K562 (cell line): Measurements from ENCODE around the gene RHBDD1. TPM values are rescaled to one million over a fixed set of nuclear protein-coding genes. Genes with fewer than 3 reads are reported as not detected.

Experiments
- ATAC-seq: fragments of 200-7000 bp; cut with Tn5 transposase; 3 replicates; pipeline ENCODE4 v1.9.1; 2020; ENCODE audit warnings: moderate library complexity
- BruUV-seq: library from RNA; stranded (reverse); fragments of 400-500 nt; replicated peaks from 2 replicates; lab custom pipeline; 2021; lab: Mats Ljungman, UMichigan
- CTCF ChIA-PET: fragments of 300-600 bp; formaldehyde crosslinking; extraction: SDS; loops from one replicate; lab custom pipeline; 2021; ENCODE audit warnings: low intra/inter-chr PET ratio; lab: Yijun Ruan, JAX
- POLR2A ChIA-PET: fragments of 300-600, 350-650 bp; sonication (Branson Sonifier 250); formaldehyde crosslinking; extraction: SDS; loops from one replicate; lab custom pipeline; 2021; ENCODE audit warnings: antibody characterized with exemption, inconsistent platforms; lab: Yijun Ruan, JAX
- DNase-seq, 4 experiments: peaks; one replicate each; pipeline versions ENCODE4 v3.0.0 to v3.0.0-alpha.2; 2011 to 2018; ENCODE audit warnings: low spot score in 3 of 4, mixed read lengths in 3 of 4; ENCODE audit errors: extremely low read depth in 1 of 4
- FAIRE-seq: peaks from 2 replicates; lab custom pipeline; 2011; peaks lifted over from hg19 to GRCh38; lab: Jason Lieb, UNC
- H2AFZ ChIP-seq: 2 replicates; pipeline ENCODE4 v1.6.0; 2011; ENCODE audit warnings: low read depth, low read length, control low read depth, inconsistent platforms
- H3K27ac ChIP-seq: fragments of 200-600 bp; 3 replicates; pipeline ENCODE4 v1.8.0; 2011; ENCODE audit warnings: low read depth, mild to moderate bottlenecking, control low read depth, inconsistent platforms, low read length, moderate library complexity, mixed read lengths; ENCODE audit errors: extremely low read depth
- H3K27me3 ChIP-seq, 2 experiments: fragments of 300-600 bp in 1 of 2; 2 replicates in 1 of 2; 3 replicates in 1 of 2; pipeline versions ENCODE4 v1.6.0 to v1.8.0; 2011; ENCODE audit warnings: inconsistent platforms in 2 of 2, low read length in 2 of 2, mild to moderate bottlenecking in 1 of 2, mixed read lengths in 1 of 2, moderate library complexity in 1 of 2; ENCODE audit not compliant: control insufficient read depth in 2 of 2, insufficient read depth in 2 of 2
- H3K36me3 ChIP-seq: fragments of 300-600 bp; 3 replicates; pipeline ENCODE4 v1.8.0; 2011; ENCODE audit warnings: mild to moderate bottlenecking, low read length, inconsistent platforms; ENCODE audit not compliant: control insufficient read depth, insufficient read depth
- H3K4me1 ChIP-seq, 2 experiments: fragments of 200-600 bp in 1 of 2; replicated peaks in 1 of 2; 2 replicates in 1 of 2; 3 replicates in 1 of 2; pipeline versions ENCODE4 v1.5.1 to v1.8.0; 2011; ENCODE audit warnings: inconsistent platforms in 2 of 2, low read length in 2 of 2, mild to moderate bottlenecking in 1 of 2, mixed read lengths in 1 of 2, moderate library complexity in 1 of 2; ENCODE audit not compliant: control insufficient read depth in 2 of 2, insufficient read depth in 2 of 2
- H3K4me2 ChIP-seq: 2 replicates; pipeline ENCODE4 v1.6.1; 2011; ENCODE audit warnings: low read length, control low read depth, inconsistent platforms, mixed read lengths; ENCODE audit not compliant: insufficient read depth
- H3K4me3 ChIP-seq: fragments of 200-600 bp; sonication (generic), shearing (Covaris generic); 2 replicates; pipeline ENCODE4 v1.5.1; 2016; ENCODE audit warnings: control low read depth, inconsistent platforms
- H3K79me2 ChIP-seq: fragments of 200-600 bp; 3 replicates; pipeline ENCODE4 v1.8.0; 2011; ENCODE audit warnings: low read length, inconsistent platforms; ENCODE audit not compliant: control insufficient read depth, insufficient read depth
- H3K9ac ChIP-seq, 2 experiments: 2 replicates each; pipeline versions ENCODE4 v1.6.0 to v1.6.1; 2011; ENCODE audit warnings: low read depth in 2 of 2, low read length in 2 of 2, control low read depth in 1 of 2, inconsistent platforms in 1 of 2, mild to moderate bottlenecking in 1 of 2, mixed read lengths in 1 of 2; ENCODE audit not compliant: insufficient read depth in 1 of 2
- H3K9me1 ChIP-seq: one replicate; pipeline ENCODE4 v1.6.0; 2011; ENCODE audit warnings: inconsistent platforms, mild to moderate bottlenecking, low read length, moderate library complexity; ENCODE audit not compliant: control insufficient read depth, insufficient read depth
- H3K9me3 ChIP-seq: replicated peaks from 2 replicates; pipeline ENCODE4 v1.5.1; 2011; ENCODE audit warnings: low read depth, low read length, inconsistent platforms; ENCODE audit not compliant: control insufficient read depth, insufficient read depth
- H4K20me1 ChIP-seq: replicated peaks from 2 replicates; pipeline ENCODE4 v1.6.1; 2011; ENCODE audit warnings: low read length, inconsistent platforms, mixed read lengths; ENCODE audit not compliant: control insufficient read depth, insufficient read depth
- GATA2 ChIP-seq: sonication (generic); formaldehyde crosslinking; IDR thresholded peaks from 2 replicates; pipeline ENCODE4 v1.4.0; 2020; ENCODE audit warnings: mild to moderate bottlenecking, missing genetic modification reagents
- HNRNPK ChIP-seq: fragments of 200-400 bp; formaldehyde crosslinking; IDR thresholded peaks from one replicate; pipeline ENCODE4 v1.6.1; 2018; ENCODE audit warnings: mild to moderate bottlenecking, low read depth, low read length; ENCODE audit not compliant: poor library complexity, severe bottlenecking
- RBM39 ChIP-seq: fragments of 200-400 bp; formaldehyde crosslinking; optimal IDR thresholded peaks from 2 replicates; pipeline ENCODE3; 2018; ENCODE audit warnings: low read depth, low read length
- SIN3A ChIP-seq, 2 experiments: fragments of 150-350 bp in 1 of 2; IDR thresholded peaks; 2 replicates each; pipeline ENCODE4 v1.6.1; 2011 to 2016; ENCODE audit warnings: borderline replicate concordance in 2 of 2, low read depth in 2 of 2, low read length in 2 of 2, mild to moderate bottlenecking in 2 of 2, moderate library complexity in 2 of 2; ENCODE audit not compliant: control insufficient read depth in 1 of 2
- ZNF436 ChIP-seq: fragments of 250-450, 450-650 bp; sonication (Bioruptor Pico); formaldehyde crosslinking; IDR thresholded peaks from 2 replicates; pipeline ENCODE4 v1.7.0; 2020; ENCODE audit warnings: mild to moderate bottlenecking
- ZNF589 ChIP-seq: fragments of 200-800 bp; sonication (Bioruptor generic); IDR thresholded peaks from 2 replicates; pipeline ENCODE4 v1.6.1; 2016; ENCODE audit warnings: low read depth, missing genetic modification characterization, missing compliant biosample characterization
- WGBS: fragments of 100-300 bp; shearing (Covaris generic); methylation state at CpG from one replicate; pipeline ENCODE4 v1.1.6; 2016; ENCODE audit warnings: low coverage, mixed read lengths; ENCODE audit not compliant: insufficient coverage; ENCODE audit errors: missing lambda C conversion rate; 5-methylcytosine and 5-hydroxymethylcytosine counted together
- in situ Hi-C: fragments of 300-500 bp; cut with MboI; formaldehyde crosslinking; loops from 4 replicates; pipeline ENCODE4 v1.15.0; 2018; ENCODE audit warnings: inconsistent platforms, mixed read lengths
- intact Hi-C: fragments of 100-400 bp; cut with micrococcal nuclease; formaldehyde crosslinking; loops from 2 replicates; pipeline ENCODE4 v1.14.2; 2022
- polyA plus RNA-seq, 8 experiments: library from polyadenylated mRNA; depleted of rRNA in 4 of 8; stranded (reverse) in 5 of 8; unstranded in 3 of 8; fragments of >200 nt; fragmentation: Nextera tagmentation in 2 of 8; fragmentation: Illumina TruSeq in 1 of 8; extraction: Ambion mirVana in 2 of 8; extraction: Trizol in 1 of 8; gene quantifications; 2 replicates each; pipeline versions ENCODE4 v1.2.1 to v1.2.3, GENCODE V29; 2011 to 2014; ENCODE audit warnings: inconsistent platforms in 1 of 8, missing spikeins in 1 of 8
- total RNA-seq, 7 experiments: library from RNA; depleted of rRNA in 6 of 7; stranded (reverse); fragments of >200 nt in 6 of 7; fragmentation: Illumina TruSeq in 2 of 7; extraction: Trizol in 2 of 7; gene quantifications; 2 replicates each; pipeline versions ENCODE4 v1.2.1 to v1.2.3, GENCODE V29; 2011 to 2021; ENCODE audit warnings: low replicate concordance in 1 of 7

The RHBDD1 gene
- total and polyA plus RNA-seq, 9 of the 15 experiments (the other 6 are each of a cell fraction or from before 2014, with no cell fraction given) = 4.8 to 34.8 (median 15.6) TPM

GRCh38 chr2:227035711-227036367 lies 200.0 kb downstream of the RHBDD1 start:
- BruUV-seq = no TSS peak
- Histone ChIP-seq H4K20me1 (no peaks in the 10 kb centered on the region), H3K36me3 (no peaks in the 10 kb centered on the region), H2AFZ (no peak overlapping the region), H3K27ac (no peak overlapping the region), H3K4me3 (no peak overlapping the region), H3K9me1 (no peaks in the 10 kb centered on the region), H3K79me2 (no peaks in the 10 kb centered on the region), H3K27me3 (no peaks in the 10 kb centered on the region), H3K9ac (no peak overlapping the region), H3K4me2 (no peak overlapping the region), H3K4me1 (no peaks in the 10 kb centered on the region), H3K9me3 (no peaks in the 10 kb centered on the region)
- no peak for FAIRE-seq
- intact Hi-C loops (loop anchor here (5.0 kb wide), 1 partner anchor 71 kb away; no protein-coding TSS in a partner anchor), in situ Hi-C loops (no loop called here)
- DNase-seq = no peak
- TF ChIP-seq ZNF436 (CRISPR knock-in tag) = no peak
- TF ChIP-seq RBM39 = no peak
- TF ChIP-seq GATA2 (CRISPR knock-in tag) = no peak
- TF ChIP-seq ZNF589 = no peak
- no peak for TF ChIP-seq HNRNPK
- TF ChIP-seq SIN3A (IDR thresholded peaks at IDR 0.05; ENCODE audit: borderline replicate concordance in 2 of 2, control insufficient read depth in 1 of 2, low read depth in 2 of 2, low read length in 2 of 2) = no peak
- no peak for ATAC-seq
- WGBS = 0% methylated on average over 7 of the region's 7 CpGs
- ChIA-PET POLR2A (interaction anchor here (0.6 to 0.8 kb wide), 3 partner anchors 23 to 528 kb away, joined by 3 read pairs; no protein-coding TSS in a partner anchor), CTCF (no interaction called here)
